ENCODE results near the gene NNAT.
"Not testable (repeated sequence)": the region's sequence is repeated elsewhere in the genome, so short reads cannot be mapped to it uniquely, and the experiment has no call there.

Gene NNAT

GRCh38 chr20:37540001-37540400 lies 19.0 kb downstream of the NNAT start:
- no peak for DNase-seq (ENCODE audit: low read depth, low spot score)

GRCh38 chr20:37540838-37541237 lies 19.8 kb downstream of the NNAT start:
- not testable (repeated sequence) for DNase-seq (ENCODE audit: low read depth, low spot score)

GRCh38 chr20:37541326-37541725 lies 20.3 kb downstream of the NNAT start:
- no peak for DNase-seq (ENCODE audit: low read depth, low spot score)

GRCh38 chr20:37542281-37542680 lies 21.2 kb downstream of the NNAT start:
- no peak for DNase-seq (ENCODE audit: low read depth, low spot score)

GRCh38 chr20:37543828-37544227 lies 22.8 kb downstream of the NNAT start:
- no peak for DNase-seq (ENCODE audit: low read depth, low spot score)

- DNase-seq (ENCODE audit: low read depth, low spot score) = no peak
Observed at GRCh38 chr20:37544386-37544785, 23.3 kb downstream of the NNAT start.

GRCh38 chr20:37545516-37545915 lies 24.5 kb downstream of the NNAT start:
- no peak for DNase-seq (ENCODE audit: low read depth, low spot score)

- no peak for DNase-seq (ENCODE audit: low read depth, low spot score)
Observed at GRCh38 chr20:37547912-37548311, 26.9 kb downstream of the NNAT start.

GRCh38 chr20:37550101-37550920 lies 29.3 kb downstream of the NNAT start:
- not testable (repeated sequence) for DNase-seq (ENCODE audit: low read depth, low spot score)

GRCh38 chr20:37551660-37552059 lies 30.6 kb downstream of the NNAT start:
- not testable (repeated sequence) for DNase-seq (ENCODE audit: low read depth, low spot score)

GRCh38 chr20:37552415-37552814 lies 31.4 kb downstream of the NNAT start:
- no peak for DNase-seq (ENCODE audit: low read depth, low spot score)

- DNase-seq (ENCODE audit: low read depth, low spot score) = not testable (repeated sequence)
Observed at GRCh38 chr20:37554721-37555298, 33.8 kb downstream of the NNAT start.

GRCh38 chr20:37556538-37556937 lies 35.5 kb downstream of the NNAT start:
- no peak for DNase-seq (ENCODE audit: low read depth, low spot score)

GRCh38 chr20:37558306-37558705 lies 37.3 kb downstream of the NNAT start:
- DNase-seq (ENCODE audit: low read depth, low spot score) = no peak

- DNase-seq (ENCODE audit: low read depth, low spot score) = no peak
Observed at GRCh38 chr20:37558779-37559178, 37.7 kb downstream of the NNAT start.

GRCh38 chr20:37559312-37560027 lies 38.4 kb downstream of the NNAT start:
- no peak for DNase-seq (ENCODE audit: low read depth, low spot score)

GRCh38 chr20:37560629-37561028 lies 39.6 kb downstream of the NNAT start:
- DNase-seq (ENCODE audit: low read depth, low spot score) = no peak

GRCh38 chr20:37562695-37563480 lies 41.8 kb downstream of the NNAT start:
- DNase-seq (ENCODE audit: low read depth, low spot score) = no peak

GRCh38 chr20:37564016-37564387 lies 43.0 kb downstream of the NNAT start:
- DNase-seq (ENCODE audit: low read depth, low spot score) = no peak

- DNase-seq (ENCODE audit: low read depth, low spot score) = no peak
Observed at GRCh38 chr20:37564388-37565133, 43.5 kb downstream of the NNAT start.

GRCh38 chr20:37565134-37565811 lies 44.2 kb downstream of the NNAT start:
- no peak for DNase-seq (ENCODE audit: low read depth, low spot score)
